ENCODE measurements around the gene DBT.

The DBT gene

DNA sequence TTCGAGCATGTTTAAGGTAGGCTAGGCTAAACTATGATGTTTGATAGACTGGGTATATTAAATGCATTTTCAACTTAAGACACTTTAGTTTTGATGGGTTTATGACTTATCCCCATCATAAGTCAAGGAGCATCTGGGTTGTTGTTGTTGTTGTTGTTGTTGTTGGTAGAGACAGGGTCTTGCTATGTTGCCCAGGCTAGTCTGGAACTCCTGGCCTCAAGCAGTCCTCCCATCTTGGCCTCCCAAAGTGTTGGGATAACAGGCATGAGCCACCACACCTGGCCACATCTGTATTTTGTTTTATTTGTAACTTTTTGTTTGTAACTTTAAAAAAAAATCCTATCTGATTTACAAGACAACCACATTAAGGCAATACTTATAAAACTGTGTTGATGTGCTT is 17.5 kb downstream of the DBT start:
- Histone ChIP-seq H3K9ac (ENCODE audit: low read depth in 1 of 2, low read length in 2 of 2) (no peak overlapping the region), H3K27me3 (ENCODE audit: control insufficient read depth in 1 of 2, insufficient read depth in 2 of 2, low read length in 2 of 2) (no peaks in the 10 kb centered on the region), H3K4me3 (ENCODE audit: low read depth in 1 of 2, low read length in 2 of 2) (no peak overlapping the region), H3K9me3 (ENCODE audit: control insufficient read depth in 1 of 2, low read length in 2 of 2) (no peaks in the 10 kb centered on the region), H3K27ac (ENCODE audit: low read depth, low read length) (no peak overlapping the region), H3K36me3 (ENCODE audit: control insufficient read depth in 1 of 2, insufficient read depth in 2 of 2, low read length in 2 of 2) (peaks cover 15 to 47% of the 10 kb centered on the region in 2 donors), H3K4me1 (ENCODE audit: control insufficient read depth in 1 of 2, insufficient read depth in 2 of 2, low read length in 2 of 2) (no peaks in the 10 kb centered on the region)

DNA sequence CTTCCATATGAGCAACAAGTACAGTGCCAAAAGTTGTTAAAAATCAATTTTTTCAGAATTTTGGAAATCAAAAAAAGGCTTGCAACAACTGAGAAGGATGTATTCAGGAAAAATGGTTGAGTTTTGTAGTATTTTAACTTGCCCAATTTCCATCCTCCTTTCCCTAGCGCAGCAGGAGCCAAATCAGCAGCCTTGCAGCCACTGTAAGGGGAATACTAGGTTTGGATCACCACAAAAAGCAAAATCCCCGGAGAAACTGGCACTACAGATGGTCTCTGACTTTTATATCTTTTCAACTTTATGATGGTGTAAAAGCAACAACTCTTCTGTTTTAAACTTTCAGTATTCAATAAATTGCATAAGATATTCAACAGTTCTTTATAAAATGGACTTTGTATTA is 17.9 kb downstream of the DBT start:
- Histone ChIP-seq H3K36me3 (ENCODE audit: control insufficient read depth in 1 of 2, insufficient read depth in 2 of 2, low read length in 2 of 2) (peaks cover 11 to 49% of the 10 kb centered on the region in 2 donors), H3K4me3 (ENCODE audit: low read depth in 1 of 2, low read length in 2 of 2) (no peak overlapping the region), H3K9me3 (ENCODE audit: control insufficient read depth in 1 of 2, low read length in 2 of 2) (no peaks in the 10 kb centered on the region), H3K4me1 (ENCODE audit: control insufficient read depth in 1 of 2, insufficient read depth in 2 of 2, low read length in 2 of 2) (no peaks in the 10 kb centered on the region), H3K27ac (ENCODE audit: low read depth, low read length) (no peak overlapping the region), H3K27me3 (ENCODE audit: control insufficient read depth in 1 of 2, insufficient read depth in 2 of 2, low read length in 2 of 2) (no peaks in the 10 kb centered on the region), H3K9ac (ENCODE audit: low read depth in 1 of 2, low read length in 2 of 2) (no peak overlapping the region)

DNA sequence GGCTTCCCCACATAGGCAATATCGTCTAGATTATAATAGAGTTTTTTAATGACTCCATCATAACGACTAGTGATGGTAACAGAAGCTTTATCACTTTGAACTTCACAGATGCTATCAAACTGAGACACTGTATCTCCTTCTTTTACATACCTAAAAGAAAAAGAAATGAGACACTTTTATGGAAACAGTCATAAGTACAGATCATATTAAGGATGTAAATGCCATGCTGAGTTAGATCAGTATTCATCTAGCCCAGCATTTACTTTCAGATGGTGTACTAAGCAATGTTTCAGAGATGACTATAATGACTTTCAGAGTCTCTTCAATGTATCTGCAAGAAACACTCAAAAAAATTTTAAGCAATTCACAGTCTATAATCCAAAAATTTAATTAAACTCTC is 18.9 kb downstream of the DBT start:
- Histone ChIP-seq H3K36me3 (ENCODE audit: control insufficient read depth in 1 of 2, insufficient read depth in 2 of 2, low read length in 2 of 2) (peaks cover 11 to 49% of the 10 kb centered on the region in 2 donors), H3K4me1 (ENCODE audit: control insufficient read depth in 1 of 2, insufficient read depth in 2 of 2, low read length in 2 of 2) (no peaks in the 10 kb centered on the region), H3K9ac (ENCODE audit: low read depth in 1 of 2, low read length in 2 of 2) (no peak overlapping the region), H3K27me3 (ENCODE audit: control insufficient read depth in 1 of 2, insufficient read depth in 2 of 2, low read length in 2 of 2) (no peaks in the 10 kb centered on the region), H3K27ac (ENCODE audit: low read depth, low read length) (no peak overlapping the region), H3K4me3 (ENCODE audit: low read depth in 1 of 2, low read length in 2 of 2) (no peak overlapping the region), H3K9me3 (ENCODE audit: control insufficient read depth in 1 of 2, low read length in 2 of 2) (no peaks in the 10 kb centered on the region)

DNA sequence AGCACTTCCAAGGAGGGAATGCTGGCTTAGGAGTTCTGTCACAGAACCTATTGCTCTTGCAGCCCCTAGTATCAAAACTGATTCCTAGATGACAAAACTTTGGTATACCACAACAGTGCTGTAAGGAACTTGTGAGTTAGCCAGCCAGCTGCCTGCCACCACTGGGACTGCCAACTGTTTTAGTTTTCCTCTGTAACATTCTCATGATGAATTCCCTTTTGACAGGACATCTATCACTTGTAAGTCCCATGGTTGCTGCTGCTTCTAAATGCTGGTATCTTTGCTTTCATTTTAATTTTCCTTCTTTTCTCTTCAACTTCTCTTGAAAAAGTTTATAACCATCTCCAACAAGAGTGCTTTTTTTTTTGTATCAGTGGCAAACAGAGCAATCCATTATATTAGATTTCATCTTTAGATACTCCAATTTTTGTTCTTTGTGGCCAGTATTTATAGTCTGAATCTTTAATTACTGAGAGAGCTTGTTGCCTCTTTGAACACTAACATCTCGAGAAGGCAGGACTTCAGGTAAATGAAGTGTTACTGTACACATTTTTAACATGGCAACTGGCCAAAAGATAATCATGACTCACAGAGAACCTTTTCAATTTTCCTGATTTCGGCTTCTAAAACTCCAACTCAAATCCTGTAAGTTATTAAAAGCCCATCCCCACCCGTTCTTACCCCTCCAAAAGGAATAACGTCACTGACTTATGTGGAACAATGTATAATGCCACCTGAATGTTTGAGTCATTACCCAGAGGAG is 19.8 kb downstream of the DBT start:
- Histone ChIP-seq H3K27me3 (ENCODE audit: control insufficient read depth in 1 of 2, insufficient read depth in 2 of 2, low read length in 2 of 2) (no peaks in the 10 kb centered on the region), H3K4me1 (ENCODE audit: control insufficient read depth in 1 of 2, insufficient read depth in 2 of 2, low read length in 2 of 2) (no peaks in the 10 kb centered on the region), H3K9me3 (ENCODE audit: control insufficient read depth in 1 of 2, low read length in 2 of 2) (no peaks in the 10 kb centered on the region), H3K27ac (ENCODE audit: low read depth, low read length) (no peak overlapping the region), H3K4me3 (ENCODE audit: low read depth in 1 of 2, low read length in 2 of 2) (no peak overlapping the region), H3K9ac (ENCODE audit: low read depth in 1 of 2, low read length in 2 of 2) (no peak overlapping the region), H3K36me3 (ENCODE audit: control insufficient read depth in 1 of 2, insufficient read depth in 2 of 2, low read length in 2 of 2) (peaks cover 11 to 48% of the 10 kb centered on the region in 2 donors)

DNA sequence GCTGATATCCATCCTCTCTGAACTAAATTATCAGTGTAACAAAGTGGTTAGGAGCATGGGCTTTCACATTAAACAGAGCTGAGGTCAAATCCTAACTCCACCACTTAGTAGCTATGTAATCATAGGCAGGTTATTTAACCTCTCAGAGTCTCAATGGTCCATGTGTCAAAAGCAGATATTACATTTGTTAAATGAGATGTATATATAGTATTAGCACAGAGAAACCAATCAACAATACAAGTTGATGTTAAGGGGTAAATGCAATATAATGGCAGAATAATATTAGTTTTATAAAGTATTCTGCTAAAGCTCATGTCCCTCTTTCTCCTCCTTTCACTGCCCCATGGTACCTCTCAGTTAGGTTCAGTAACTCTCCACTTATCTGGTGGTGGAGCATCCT is 27.2 kb downstream of the DBT start:
- peaks cover 6 to 23% of the 10 kb centered on the region in 2 donors for H3K36me3 ChIP-seq (ENCODE audit: control insufficient read depth in 1 of 2, insufficient read depth in 2 of 2, low read length in 2 of 2)
- no peaks in the 10 kb centered on the region for H3K4me1 ChIP-seq (ENCODE audit: control insufficient read depth in 1 of 2, insufficient read depth in 2 of 2, low read length in 2 of 2)
- H3K27me3 ChIP-seq (ENCODE audit: control insufficient read depth in 1 of 2, insufficient read depth in 2 of 2, low read length in 2 of 2): no peaks in the 10 kb centered on the region
- no peak overlapping the region for H3K9ac ChIP-seq (ENCODE audit: low read depth in 1 of 2, low read length in 2 of 2)
- H3K4me3 ChIP-seq (ENCODE audit: low read depth in 1 of 2, low read length in 2 of 2): no peak overlapping the region
- no peaks in the 10 kb centered on the region for H3K9me3 ChIP-seq (ENCODE audit: control insufficient read depth in 1 of 2, low read length in 2 of 2)
- no peak overlapping the region for H3K27ac ChIP-seq (ENCODE audit: low read depth, low read length)

DNA sequence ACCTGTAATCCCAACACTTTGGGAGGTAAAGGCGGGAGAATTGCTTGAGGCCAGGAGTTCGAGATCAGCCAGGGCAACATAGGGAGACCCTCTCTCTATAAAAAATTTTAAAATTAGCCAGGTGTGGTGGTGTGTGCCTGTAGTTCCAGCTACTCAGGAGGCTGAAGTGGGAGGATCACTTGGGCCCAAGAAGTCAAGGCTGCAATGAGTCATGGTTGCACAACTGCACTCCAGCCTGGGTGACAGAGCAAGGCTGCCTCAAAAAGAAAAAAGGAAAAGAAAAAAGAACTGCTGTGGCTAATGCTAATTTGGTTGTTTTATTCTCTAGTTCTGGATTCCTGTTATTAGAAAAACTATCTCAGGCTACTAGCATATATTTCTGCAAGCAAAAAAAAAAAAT is 29.8 kb downstream of the DBT start:
- no peaks in the 10 kb centered on the region for H3K9me3 ChIP-seq (ENCODE audit: control insufficient read depth in 1 of 2, low read length in 2 of 2)
- H3K27ac ChIP-seq (ENCODE audit: low read depth, low read length): no peak overlapping the region
- H3K4me1 ChIP-seq (ENCODE audit: control insufficient read depth in 1 of 2, insufficient read depth in 2 of 2, low read length in 2 of 2): no peaks in the 10 kb centered on the region
- H3K9ac ChIP-seq (ENCODE audit: low read depth in 1 of 2, low read length in 2 of 2): no peak overlapping the region
- H3K36me3 ChIP-seq (ENCODE audit: control insufficient read depth in 1 of 2, insufficient read depth in 2 of 2, low read length in 2 of 2): peaks cover 9 to 22% of the 10 kb centered on the region in 2 donors
- no peak overlapping the region for H3K4me3 ChIP-seq (ENCODE audit: low read depth in 1 of 2, low read length in 2 of 2)
- H3K27me3 ChIP-seq (ENCODE audit: control insufficient read depth in 1 of 2, insufficient read depth in 2 of 2, low read length in 2 of 2): no peaks in the 10 kb centered on the region

DNA sequence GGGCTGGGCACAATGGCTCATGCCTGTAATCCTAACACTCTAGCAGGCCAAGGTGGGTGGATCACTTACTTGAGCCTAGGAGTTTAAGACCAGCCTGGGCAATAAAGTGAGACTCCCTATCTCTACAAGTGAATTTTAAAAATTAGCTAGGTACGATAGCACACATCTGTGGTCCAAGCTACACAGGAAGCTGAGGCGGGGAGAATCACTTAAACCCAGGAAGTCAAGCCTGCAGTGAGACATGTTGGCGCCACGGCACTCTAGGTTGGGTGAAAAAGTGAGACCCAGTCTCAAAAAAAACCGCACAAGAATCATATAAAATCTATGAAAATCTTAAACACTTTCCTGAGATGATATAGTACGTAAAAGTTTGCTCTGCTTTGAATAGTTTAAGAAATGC is 30.2 kb downstream of the DBT start:
- H3K4me1 ChIP-seq (ENCODE audit: control insufficient read depth in 1 of 2, insufficient read depth in 2 of 2, low read length in 2 of 2): no peaks in the 10 kb centered on the region
- H3K27me3 ChIP-seq (ENCODE audit: control insufficient read depth in 1 of 2, insufficient read depth in 2 of 2, low read length in 2 of 2): no peaks in the 10 kb centered on the region
- no peak overlapping the region for H3K27ac ChIP-seq (ENCODE audit: low read depth, low read length)
- H3K9me3 ChIP-seq (ENCODE audit: control insufficient read depth in 1 of 2, low read length in 2 of 2): no peaks in the 10 kb centered on the region
- no peak overlapping the region for H3K9ac ChIP-seq (ENCODE audit: low read depth in 1 of 2, low read length in 2 of 2)
- peaks cover 12 to 26% of the 10 kb centered on the region in 2 donors for H3K36me3 ChIP-seq (ENCODE audit: control insufficient read depth in 1 of 2, insufficient read depth in 2 of 2, low read length in 2 of 2)
- no peak overlapping the region for H3K4me3 ChIP-seq (ENCODE audit: low read depth in 1 of 2, low read length in 2 of 2)

DNA sequence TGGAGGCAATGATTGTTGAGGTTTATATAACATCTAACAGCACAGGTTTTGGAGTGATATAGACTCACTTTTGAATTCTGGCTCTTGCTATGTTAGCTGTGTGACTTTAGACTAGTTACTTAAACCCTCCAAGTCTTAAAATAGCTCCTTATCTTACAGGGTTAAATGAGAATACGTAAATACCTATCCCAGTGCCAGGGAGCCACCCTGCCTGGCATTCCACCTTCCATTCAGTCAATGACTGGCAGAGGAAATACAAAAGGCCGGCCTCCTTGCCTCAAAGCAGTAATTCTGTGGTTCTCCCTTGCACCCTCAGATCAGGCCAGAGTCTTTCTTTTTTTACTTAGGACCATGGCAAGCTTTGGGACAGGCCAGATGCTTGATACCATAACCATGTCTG is 31.8 kb downstream of the DBT start:
- H3K4me3 ChIP-seq (ENCODE audit: low read depth in 1 of 2, low read length in 2 of 2): no peak overlapping the region
- H3K27ac ChIP-seq (ENCODE audit: low read depth, low read length): no peak overlapping the region
- H3K9me3 ChIP-seq (ENCODE audit: control insufficient read depth in 1 of 2, low read length in 2 of 2): no peaks in the 10 kb centered on the region
- H3K9ac ChIP-seq (ENCODE audit: low read depth in 1 of 2, low read length in 2 of 2): no peak overlapping the region
- no peaks in the 10 kb centered on the region for H3K4me1 ChIP-seq (ENCODE audit: control insufficient read depth in 1 of 2, insufficient read depth in 2 of 2, low read length in 2 of 2)
- H3K27me3 ChIP-seq (ENCODE audit: control insufficient read depth in 1 of 2, insufficient read depth in 2 of 2, low read length in 2 of 2): no peaks in the 10 kb centered on the region
- H3K36me3 ChIP-seq (ENCODE audit: control insufficient read depth in 1 of 2, insufficient read depth in 2 of 2, low read length in 2 of 2): peaks cover 12 to 39% of the 10 kb centered on the region in 2 donors

DNA sequence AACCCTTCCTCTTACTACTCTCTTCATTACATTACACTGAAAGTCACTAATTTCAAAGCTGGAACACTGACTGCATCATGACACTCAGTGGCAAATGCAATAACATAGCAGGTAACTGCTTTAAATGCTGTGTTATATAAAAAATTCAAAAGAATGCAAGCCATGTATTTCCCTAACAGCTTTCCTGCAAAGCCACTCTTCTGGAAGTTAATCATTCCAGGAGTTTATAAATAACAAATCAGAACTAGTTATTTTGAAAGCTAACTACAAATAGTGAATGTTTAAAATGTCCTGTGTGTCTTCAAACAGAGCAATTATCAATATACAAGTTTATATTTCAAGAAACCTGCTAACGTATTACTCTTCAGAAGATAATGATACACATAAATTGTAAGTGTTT is 34.5 kb downstream of the DBT start:
- peaks cover 12 to 51% of the 10 kb centered on the region in 2 donors for H3K36me3 ChIP-seq (ENCODE audit: control insufficient read depth in 1 of 2, insufficient read depth in 2 of 2, low read length in 2 of 2)
- no peak overlapping the region for H3K27ac ChIP-seq (ENCODE audit: low read depth, low read length)
- H3K27me3 ChIP-seq (ENCODE audit: control insufficient read depth in 1 of 2, insufficient read depth in 2 of 2, low read length in 2 of 2): no peaks in the 10 kb centered on the region
- no peaks in the 10 kb centered on the region for H3K4me1 ChIP-seq (ENCODE audit: control insufficient read depth in 1 of 2, insufficient read depth in 2 of 2, low read length in 2 of 2)
- no peak overlapping the region for H3K9ac ChIP-seq (ENCODE audit: low read depth in 1 of 2, low read length in 2 of 2)
- no peaks in the 10 kb centered on the region for H3K9me3 ChIP-seq (ENCODE audit: control insufficient read depth in 1 of 2, low read length in 2 of 2)
- H3K4me3 ChIP-seq (ENCODE audit: low read depth in 1 of 2, low read length in 2 of 2): no peak overlapping the region

DNA sequence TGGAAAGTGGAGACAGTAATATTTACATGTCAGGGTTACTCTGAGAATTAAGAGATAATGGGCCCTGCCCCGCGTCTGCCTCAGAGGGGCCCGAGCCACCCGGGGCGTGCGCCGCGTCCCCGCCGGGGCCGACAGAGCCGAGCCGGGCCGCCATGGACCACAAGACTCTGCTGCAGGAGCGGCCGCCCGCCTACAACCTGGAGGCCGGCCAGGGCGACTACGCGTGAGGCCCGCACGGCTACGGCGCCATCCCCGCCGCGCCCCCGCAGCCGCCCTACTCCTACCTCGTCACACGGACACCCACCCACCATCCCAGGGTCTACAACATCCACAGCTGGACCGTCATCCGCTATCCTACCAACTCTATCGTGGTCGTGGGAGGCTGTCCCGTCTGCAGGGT is 36.5 kb downstream of the DBT start:
- Histone ChIP-seq H3K27me3 (ENCODE audit: control insufficient read depth in 1 of 2, insufficient read depth in 2 of 2, low read length in 2 of 2) (no peaks in the 10 kb centered on the region), H3K4me1 (ENCODE audit: control insufficient read depth in 1 of 2, insufficient read depth in 2 of 2, low read length in 2 of 2) (no peaks in the 10 kb centered on the region), H3K9me3 (ENCODE audit: control insufficient read depth in 1 of 2, low read length in 2 of 2) (no peaks in the 10 kb centered on the region), H3K9ac (ENCODE audit: low read depth in 1 of 2, low read length in 2 of 2) (no peak overlapping the region), H3K36me3 (ENCODE audit: control insufficient read depth in 1 of 2, insufficient read depth in 2 of 2, low read length in 2 of 2) (peaks cover 9 to 43% of the 10 kb centered on the region in 2 donors), H3K27ac (ENCODE audit: low read depth, low read length) (no peak overlapping the region), H3K4me3 (ENCODE audit: low read depth in 1 of 2, low read length in 2 of 2) (no peak overlapping the region)
